ENCODE measurements around the gene CTSL. TPM values are rescaled to one million over a fixed set of nuclear protein-coding genes. Genes with fewer than 3 reads are reported as not detected.

CTSL gene
- total and polyA plus RNA-seq, 2 experiments from 2014 or later: 401 to 402 TPM

DNA sequence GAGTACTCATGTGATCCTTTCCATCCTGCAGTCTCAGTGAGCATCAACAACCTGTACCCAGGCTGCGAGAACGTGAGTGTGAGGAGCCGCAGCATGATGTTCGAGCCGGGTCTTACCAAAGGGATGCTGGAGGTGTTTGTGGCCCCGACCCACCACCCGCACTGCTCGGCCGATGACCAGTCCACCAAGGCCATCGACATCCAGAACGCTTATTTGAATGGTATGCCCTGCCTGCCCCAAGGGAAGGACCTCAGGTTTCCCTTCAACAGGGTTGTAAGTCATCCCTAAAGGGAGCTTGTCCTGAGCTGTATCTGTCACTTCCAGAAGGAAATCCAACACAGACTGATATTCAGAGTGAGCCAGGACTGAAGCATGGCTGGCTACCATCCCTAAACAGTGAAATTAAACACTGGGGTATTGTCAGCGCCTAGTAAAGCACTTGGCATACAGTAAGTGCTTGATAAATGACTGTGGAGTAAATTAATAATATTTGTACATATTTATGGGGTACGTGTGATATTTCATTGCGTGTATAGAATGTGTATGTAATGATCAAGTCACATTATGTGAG, 39.3 kb upstream of the CTSL start:
- 94 to 98% methylated on average over 13 to 14 of the region's 14 CpGs for WGBS, 2 experiments (ENCODE audit: low coverage in 1 of 2, low lambda C conversion rate in 2 of 2, missing lambda C conversion rate in 2 of 2)

DNA sequence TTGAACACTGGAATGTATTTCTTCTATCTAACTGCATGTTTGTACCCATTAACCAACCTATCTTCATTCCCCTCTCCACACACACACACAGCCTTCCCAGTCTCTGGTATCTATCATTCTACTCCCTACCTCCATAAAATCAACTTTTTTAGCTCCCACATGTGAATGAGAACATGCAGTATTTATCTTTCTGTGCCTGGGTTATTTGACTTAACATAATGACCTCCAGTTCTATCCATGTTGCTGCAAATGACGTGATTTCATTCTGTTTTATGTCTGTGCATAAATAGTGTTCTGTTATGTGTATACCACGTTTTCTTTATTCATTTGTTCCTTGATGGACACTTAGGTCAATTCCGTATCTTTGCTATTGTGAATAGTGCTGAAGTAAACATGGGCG, 38.7 kb upstream of the CTSL start:
- H3K4me2 ChIP-seq (ENCODE audit: unreplicated experiment): no peak overlapping the region
- no peaks in the 10 kb centered on the region for H3F3A ChIP-seq (ENCODE audit: insufficient read depth)
- H3K79me2 ChIP-seq (ENCODE audit: insufficient read depth): no peaks in the 10 kb centered on the region
- no peaks in the 10 kb centered on the region for H3K4me1 ChIP-seq (ENCODE audit: insufficient read depth)
- 62 to 63% methylated on average over 4 of the region's 4 CpGs for WGBS, 2 experiments (ENCODE audit: low coverage in 1 of 2, low lambda C conversion rate in 2 of 2, missing lambda C conversion rate in 2 of 2)
- no peak overlapping the region for H3K4me3 ChIP-seq
- no peaks in the 10 kb centered on the region for H4K20me1 ChIP-seq (ENCODE audit: insufficient read depth)
- no peak for DNase-seq
- H3K9ac ChIP-seq: no peak overlapping the region
- no peaks in the 10 kb centered on the region for H3K36me3 ChIP-seq (ENCODE audit: low read depth)
- H2AFZ ChIP-seq: no peak overlapping the region
- H3K27ac ChIP-seq: no peak overlapping the region
- TF ChIP-seq EZH2 (IDR thresholded peaks at IDR 0.05; ENCODE audit: insufficient read depth, poor library complexity, severe bottlenecking) (no peak), EZH2phosphoT487 (IDR thresholded peaks at IDR 0.05; ENCODE audit: insufficient read depth, low read depth) (no peak)
- H3K27me3 ChIP-seq (replicated peaks; ENCODE audit: insufficient read depth): no peaks in the 10 kb centered on the region
- H3K9me3 ChIP-seq (ENCODE audit: low read depth): no peaks in the 10 kb centered on the region
- in situ Hi-C loops (cut with MboI): no loop called here
- H3K9me2 ChIP-seq (ENCODE audit: insufficient read depth): no peaks in the 10 kb centered on the region

More for the DNA sequence above, 39.3 kb upstream of the CTSL start:
- no peaks in the 10 kb centered on the region for H3K36me3 ChIP-seq (ENCODE audit: low read depth)
- no peaks in the 10 kb centered on the region for H3K27me3 ChIP-seq (replicated peaks; ENCODE audit: insufficient read depth)
- no peaks in the 10 kb centered on the region for H3F3A ChIP-seq (ENCODE audit: insufficient read depth)
- H3K9me3 ChIP-seq (ENCODE audit: low read depth): no peaks in the 10 kb centered on the region
- TF ChIP-seq EZH2 (IDR thresholded peaks at IDR 0.05; ENCODE audit: insufficient read depth, poor library complexity, severe bottlenecking) (no peak), EZH2phosphoT487 (IDR thresholded peaks at IDR 0.05; ENCODE audit: insufficient read depth, low read depth) (no peak)
- H3K9ac ChIP-seq: no peak overlapping the region
- H3K27ac ChIP-seq: no peak overlapping the region
- H4K20me1 ChIP-seq (ENCODE audit: insufficient read depth): no peaks in the 10 kb centered on the region
- no peaks in the 10 kb centered on the region for H3K4me1 ChIP-seq (ENCODE audit: insufficient read depth)
- in situ Hi-C loops (cut with MboI): no loop called here
- DNase-seq: no peak
- no peaks in the 10 kb centered on the region for H3K79me2 ChIP-seq (ENCODE audit: insufficient read depth)
- H2AFZ ChIP-seq: no peak overlapping the region
- no peak overlapping the region for H3K4me3 ChIP-seq
- H3K4me2 ChIP-seq (ENCODE audit: unreplicated experiment): no peak overlapping the region
- no peaks in the 10 kb centered on the region for H3K9me2 ChIP-seq (ENCODE audit: insufficient read depth)

DNA sequence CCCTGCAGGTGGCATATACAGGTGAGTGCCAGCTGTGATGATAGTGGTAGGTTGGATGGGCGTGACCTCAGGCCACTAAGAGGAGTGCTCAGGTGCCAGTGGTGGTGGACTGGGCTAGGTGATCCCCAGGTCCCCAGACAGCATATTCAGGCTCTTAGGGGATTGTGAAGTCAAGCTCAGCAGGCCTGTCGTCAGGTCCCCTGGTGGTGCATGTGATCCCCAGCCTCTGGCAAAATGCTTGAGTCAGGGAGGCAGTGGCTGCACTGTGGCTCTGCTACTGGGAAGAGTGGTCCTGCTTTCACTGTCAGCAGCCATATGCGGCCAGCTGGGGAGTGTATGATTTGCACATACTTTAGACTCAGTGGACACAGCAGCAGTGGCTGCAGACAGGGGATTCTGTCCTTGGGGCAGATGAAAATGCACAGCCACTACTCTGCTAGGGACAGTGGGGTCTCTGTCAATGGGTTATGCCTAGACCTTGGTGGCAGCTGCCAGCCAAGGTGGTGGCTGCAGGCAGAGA, 31.6 kb upstream of the CTSL start:
- DNase-seq: no peak
- no peaks in the 10 kb centered on the region for H3F3A ChIP-seq (ENCODE audit: insufficient read depth)
- no peak overlapping the region for H2AFZ ChIP-seq
- no peak overlapping the region for H3K27ac ChIP-seq
- no peaks in the 10 kb centered on the region for H3K9me2 ChIP-seq (ENCODE audit: insufficient read depth)
- no peaks in the 10 kb centered on the region for H3K27me3 ChIP-seq (replicated peaks; ENCODE audit: insufficient read depth)
- no peaks in the 10 kb centered on the region for H3K36me3 ChIP-seq (ENCODE audit: low read depth)
- no peaks in the 10 kb centered on the region for H3K79me2 ChIP-seq (ENCODE audit: insufficient read depth)
- no peak overlapping the region for H3K9ac ChIP-seq
- no peaks in the 10 kb centered on the region for H3K4me1 ChIP-seq (ENCODE audit: insufficient read depth)
- no peaks in the 10 kb centered on the region for H3K9me3 ChIP-seq (ENCODE audit: low read depth)
- 85 to 87% methylated on average over 3 of the region's 3 CpGs for WGBS, 2 experiments (ENCODE audit: low coverage in 1 of 2, low lambda C conversion rate in 2 of 2, missing lambda C conversion rate in 2 of 2)
- TF ChIP-seq EZH2 (IDR thresholded peaks at IDR 0.05; ENCODE audit: insufficient read depth, poor library complexity, severe bottlenecking) (no peak), EZH2phosphoT487 (IDR thresholded peaks at IDR 0.05; ENCODE audit: insufficient read depth, low read depth) (no peak)
- in situ Hi-C loops (cut with MboI): no loop called here
- no peak overlapping the region for H3K4me2 ChIP-seq (ENCODE audit: unreplicated experiment)
- H4K20me1 ChIP-seq (ENCODE audit: insufficient read depth): no peaks in the 10 kb centered on the region
- H3K4me3 ChIP-seq: no peak overlapping the region

DNA sequence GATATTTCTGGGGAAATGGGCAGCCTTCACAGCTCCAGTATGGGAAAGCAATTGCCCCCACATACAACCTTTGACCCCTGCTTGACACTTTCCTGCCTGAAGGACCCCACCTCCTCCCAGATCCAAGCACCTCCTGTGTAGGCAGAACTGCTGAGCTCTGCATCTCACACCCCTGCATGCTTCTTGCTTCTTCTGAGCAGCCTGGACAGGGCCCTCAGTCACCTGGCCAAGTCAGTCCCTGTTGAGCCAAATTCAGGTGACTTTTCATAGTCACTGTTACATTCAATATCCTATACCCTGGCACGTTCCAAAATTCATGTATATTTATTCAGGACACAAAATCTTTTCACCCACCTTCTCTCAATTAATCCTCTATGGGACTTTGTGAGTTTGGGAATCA, 30.4 kb upstream of the CTSL start:
- no peak overlapping the region for H3K9ac ChIP-seq
- no peaks in the 10 kb centered on the region for H3K27me3 ChIP-seq (replicated peaks; ENCODE audit: insufficient read depth)
- in situ Hi-C loops (cut with MboI): no loop called here
- H3K27ac ChIP-seq: no peak overlapping the region
- H3K4me2 ChIP-seq (ENCODE audit: unreplicated experiment): no peak overlapping the region
- DNase-seq: no peak
- H3K9me2 ChIP-seq (ENCODE audit: insufficient read depth): no peaks in the 10 kb centered on the region
- H3K9me3 ChIP-seq (ENCODE audit: low read depth): no peaks in the 10 kb centered on the region
- no peak overlapping the region for H2AFZ ChIP-seq
- H4K20me1 ChIP-seq (ENCODE audit: insufficient read depth): no peaks in the 10 kb centered on the region
- no peaks in the 10 kb centered on the region for H3K36me3 ChIP-seq (ENCODE audit: low read depth)
- 22 to 33% methylated on average over 1 of the region's 1 CpG for WGBS, 2 experiments (ENCODE audit: low coverage in 1 of 2, low lambda C conversion rate in 2 of 2, missing lambda C conversion rate in 2 of 2)
- H3K4me1 ChIP-seq (ENCODE audit: insufficient read depth): no peaks in the 10 kb centered on the region
- H3K79me2 ChIP-seq (ENCODE audit: insufficient read depth): no peaks in the 10 kb centered on the region
- H3F3A ChIP-seq (ENCODE audit: insufficient read depth): no peaks in the 10 kb centered on the region
- no peak overlapping the region for H3K4me3 ChIP-seq
- TF ChIP-seq EZH2phosphoT487 (IDR thresholded peaks at IDR 0.05; ENCODE audit: insufficient read depth, low read depth) (no peak), EZH2 (IDR thresholded peaks at IDR 0.05; ENCODE audit: insufficient read depth, poor library complexity, severe bottlenecking) (no peak)

Measured in GM23248 (cell line).